ENCODE data around the gene CLHC1. TPM values are rescaled to one million over a fixed set of nuclear protein-coding genes. Genes with fewer than 3 reads are reported as not detected.
A peak's percentile ranks its signal among the peaks of the same experiment; 100 is the strongest.
"Not testable (repeated sequence)": the region's sequence is repeated elsewhere in the genome, so short reads cannot be mapped to it uniquely, and the experiment has no call there.

Gene CLHC1
- total and polyA plus RNA-seq, 12 donors = 4.7 to 21.3 (median 10.5) TPM

DNA sequence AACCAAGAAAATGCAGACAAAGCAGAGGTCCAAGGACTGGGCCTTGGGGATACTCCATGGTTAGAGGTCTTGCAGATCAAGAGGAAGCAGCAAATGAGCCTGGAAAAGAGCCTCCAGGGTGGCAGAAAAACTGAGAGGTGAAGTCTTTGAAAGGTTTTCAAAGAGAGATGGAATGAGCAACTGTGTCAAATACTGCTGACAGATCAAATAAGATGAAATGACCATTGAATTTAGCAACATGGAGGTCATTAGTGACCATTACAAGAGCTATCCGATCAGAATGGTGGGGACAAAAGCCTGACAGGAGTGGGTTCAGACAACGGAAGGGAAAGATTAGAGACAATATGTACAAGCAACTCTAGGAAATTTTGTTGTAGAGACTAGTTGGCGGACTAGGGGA, 1.5 kb downstream of the CLHC1 start:
- no peak overlapping the region for H3K4me3 ChIP-seq
- H3K9me3 ChIP-seq (replicated peaks in 1 of 3) = no peaks in the 10 kb centered on the region
- 93 to 98% (median 96%) methylated on average over 3 of the region's 3 CpGs for WGBS, 4 donors
- TF ChIP-seq POLR2A (IDR thresholded peaks at IDR 0.05) = no peak
- TF ChIP-seq, protein P1, sequence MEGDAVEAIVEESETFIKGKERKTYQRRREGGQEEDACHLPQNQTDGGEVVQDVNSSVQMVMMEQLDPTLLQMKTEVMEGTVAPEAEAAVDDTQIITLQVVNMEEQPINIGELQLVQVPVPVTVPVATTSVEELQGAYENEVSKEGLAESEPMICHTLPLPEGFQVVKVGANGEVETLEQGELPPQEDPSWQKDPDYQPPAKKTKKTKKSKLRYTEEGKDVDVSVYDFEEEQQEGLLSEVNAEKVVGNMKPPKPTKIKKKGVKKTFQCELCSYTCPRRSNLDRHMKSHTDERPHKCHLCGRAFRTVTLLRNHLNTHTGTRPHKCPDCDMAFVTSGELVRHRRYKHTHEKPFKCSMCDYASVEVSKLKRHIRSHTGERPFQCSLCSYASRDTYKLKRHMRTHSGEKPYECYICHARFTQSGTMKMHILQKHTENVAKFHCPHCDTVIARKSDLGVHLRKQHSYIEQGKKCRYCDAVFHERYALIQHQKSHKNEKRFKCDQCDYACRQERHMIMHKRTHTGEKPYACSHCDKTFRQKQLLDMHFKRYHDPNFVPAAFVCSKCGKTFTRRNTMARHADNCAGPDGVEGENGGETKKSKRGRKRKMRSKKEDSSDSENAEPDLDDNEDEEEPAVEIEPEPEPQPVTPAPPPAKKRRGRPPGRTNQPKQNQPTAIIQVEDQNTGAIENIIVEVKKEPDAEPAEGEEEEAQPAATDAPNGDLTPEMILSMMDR (IDR thresholded peaks at IDR 0.05) = no peak
- no peak overlapping the region for H3K27ac ChIP-seq
- H3K36me3 ChIP-seq (replicated peaks in 1 of 2) = peaks cover 0 to 19% of the 10 kb centered on the region in 2 donors
- peaks cover 9 to 22% of the 10 kb centered on the region in 2 donors for H3K4me1 ChIP-seq (replicated peaks in 1 of 2)
- no peaks in the 10 kb centered on the region for H3K27me3 ChIP-seq
- DNase-seq = no peak
- intact Hi-C loops (cut with DNase I) = no loop called here

GRCh38 chr2:55229221-55229620, 2.9 kb downstream of the CLHC1 start:
- H3K4me1 ChIP-seq (replicated peaks in 1 of 2) = peaks cover 9 to 17% of the 10 kb centered on the region in 2 donors
- H3K36me3 ChIP-seq (replicated peaks in 1 of 2) = peaks cover 0 to 6% of the 10 kb centered on the region in 2 donors
- no peak overlapping the region for H3K4me3 ChIP-seq
- H3K27me3 ChIP-seq = no peaks in the 10 kb centered on the region
- no peaks in the 10 kb centered on the region for H3K9me3 ChIP-seq (replicated peaks in 1 of 3)
- DNase-seq = no peak
- H3K27ac ChIP-seq = peak overlapping the region in 1 of 5 donors; percentile 36
- 71 to 84% (median 73%) methylated on average over 2 of the region's 2 CpGs for WGBS, 4 donors
- intact Hi-C loops (cut with DNase I) = no loop called here
- no peak for TF ChIP-seq POLR2A (IDR thresholded peaks at IDR 0.05)
- TF ChIP-seq, protein P1 (IDR thresholded peaks at IDR 0.05) = no peak

DNA sequence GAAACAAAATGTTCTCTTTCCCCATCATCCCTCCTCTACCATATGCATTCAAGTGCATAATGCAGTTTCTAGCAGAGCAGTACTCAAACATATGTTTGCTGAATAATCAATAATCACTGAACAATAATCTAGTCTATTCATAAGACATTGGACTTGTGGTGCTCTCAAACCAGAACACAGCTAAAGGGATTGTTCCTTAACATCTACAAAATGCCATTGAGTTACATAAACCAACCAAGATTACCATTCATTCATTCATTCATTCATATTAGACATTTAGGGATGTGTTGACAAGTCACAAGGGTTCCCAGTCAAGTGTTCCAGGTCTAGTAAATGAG, 3.9 kb downstream of the CLHC1 start:
- TF ChIP-seq POLR2A (IDR thresholded peaks at IDR 0.05) = no peak
- TF ChIP-seq, protein P1 (IDR thresholded peaks at IDR 0.05) = no peak
- intact Hi-C loops (cut with DNase I) = no loop called here
- H3K9me3 ChIP-seq (replicated peaks in 1 of 3) = no peaks in the 10 kb centered on the region
- peak overlapping the region in 2 of 5 donors; percentile 10 to 72 for H3K27ac ChIP-seq
- no peak overlapping the region for H3K4me3 ChIP-seq
- H3K36me3 ChIP-seq (replicated peaks in 1 of 2) = no peaks in the 10 kb centered on the region
- H3K4me1 ChIP-seq (replicated peaks in 1 of 2) = peaks cover 4 to 8% of the 10 kb centered on the region in 2 donors
- H3K27me3 ChIP-seq = no peaks in the 10 kb centered on the region
- no peak for DNase-seq

DNA sequence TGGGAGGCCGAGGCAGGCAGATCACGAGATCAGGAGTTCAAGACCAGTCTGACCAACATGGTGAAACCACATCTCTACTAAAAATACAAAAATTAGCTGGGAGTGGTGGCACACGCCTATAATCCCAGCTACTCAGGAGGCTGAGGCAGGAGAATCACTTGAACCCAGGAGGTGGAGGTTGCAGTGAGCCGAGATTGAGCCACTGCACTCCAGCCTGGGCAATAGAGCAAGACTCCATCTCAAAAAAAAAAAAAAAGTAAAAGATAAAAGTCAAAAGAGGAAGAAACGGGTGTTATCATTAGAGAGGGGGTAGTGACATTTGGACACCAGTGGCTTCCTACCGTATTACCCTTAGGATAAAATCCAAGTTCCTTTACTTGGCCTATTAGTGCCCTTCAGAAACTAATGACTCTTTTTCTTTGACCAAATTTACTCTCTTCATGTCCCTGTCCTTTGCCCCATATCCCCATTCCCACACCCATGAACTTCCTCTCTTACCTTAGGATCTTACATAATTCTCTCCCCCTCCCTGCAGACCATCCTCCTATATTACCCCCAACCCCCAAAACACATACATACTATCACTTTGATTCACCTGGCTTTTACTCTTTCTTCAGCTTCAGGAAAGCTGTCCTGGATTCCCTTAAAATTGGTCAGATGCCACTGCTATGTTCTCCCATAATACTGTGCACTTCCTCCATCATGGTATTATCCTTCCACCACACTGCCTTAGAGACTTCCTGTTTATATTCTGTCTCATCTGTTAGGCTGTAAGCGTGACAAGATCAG, 4.5 kb downstream of the CLHC1 start:
- H3K36me3 ChIP-seq (replicated peaks in 1 of 2); H3K4me3 ChIP-seq; H3K27me3 ChIP-seq; H3K9me3 ChIP-seq (replicated peaks in 1 of 3); DNase-seq; intact Hi-C loops (cut with DNase I): not testable (repeated sequence)
- H3K4me1 ChIP-seq (replicated peaks in 1 of 2) = peaks cover 4 to 14% of the 10 kb centered on the region in 2 donors
- peak overlapping the region in 2 of 5 donors; percentile 10 to 72 for H3K27ac ChIP-seq
- WGBS, 4 donors = 71 to 81% (median 74%) methylated on average over 7 of the region's 7 CpGs
